ENCODE results near the gene RRBP1.

RRBP1 gene

GRCh38 chr20:17691758-17692157 is 9.7 kb upstream of the RRBP1 start:
- TF ChIP-seq CTCF (IDR thresholded peaks at IDR 0.05; ENCODE audit: low read depth, low read length, missing control alignments): no peak

GRCh38 chr20:17690144-17690543 is 8.1 kb upstream of the RRBP1 start:
- TF ChIP-seq CTCF (IDR thresholded peaks at IDR 0.05; ENCODE audit: low read depth, low read length, missing control alignments): no peak
- no peak for DNase-seq (ENCODE audit: extremely low read depth, low read depth)
- H3K4me3 ChIP-seq (replicated peaks; ENCODE audit: low read depth, low read length): no peak overlapping the region

More at GRCh38 chr20:17691758-17692157, 9.7 kb upstream of the RRBP1 start:
- no peak overlapping the region for H3K4me3 ChIP-seq (replicated peaks; ENCODE audit: low read depth, low read length)
- no peak for DNase-seq (ENCODE audit: extremely low read depth, low read depth)

GRCh38 chr20:17688965-17689364 is 6.9 kb upstream of the RRBP1 start:
- no peak overlapping the region for H3K4me3 ChIP-seq (replicated peaks; ENCODE audit: low read depth, low read length)
- TF ChIP-seq CTCF (IDR thresholded peaks at IDR 0.05; ENCODE audit: low read depth, low read length, missing control alignments): no peak
- DNase-seq (ENCODE audit: extremely low read depth, low read depth): no peak

- no peak overlapping the region for H3K4me3 ChIP-seq (replicated peaks; ENCODE audit: low read depth, low read length)
- DNase-seq (ENCODE audit: extremely low read depth, low read depth): no peak
- no peak for TF ChIP-seq CTCF (IDR thresholded peaks at IDR 0.05; ENCODE audit: low read depth, low read length, missing control alignments)
Observed at GRCh38 chr20:17687800-17688199, 5.8 kb upstream of the RRBP1 start.

GRCh38 chr20:17685168-17685567 is 3.1 kb upstream of the RRBP1 start:
- no peak for DNase-seq (ENCODE audit: extremely low read depth, low read depth)
- no peak overlapping the region for H3K4me3 ChIP-seq (replicated peaks; ENCODE audit: low read depth, low read length)
- TF ChIP-seq CTCF (IDR thresholded peaks at IDR 0.05; ENCODE audit: low read depth, low read length, missing control alignments): no peak

GRCh38 chr20:17684077-17684888 is 2.2 kb upstream of the RRBP1 start:
- no peak overlapping the region for H3K4me3 ChIP-seq (replicated peaks; ENCODE audit: low read depth, low read length)
- TF ChIP-seq CTCF (IDR thresholded peaks at IDR 0.05; ENCODE audit: low read depth, low read length, missing control alignments): no peak
- DNase-seq (ENCODE audit: extremely low read depth, low read depth): no peak
